Heart right ventricle (tissue), 16 donors: ENCODE data around the gene CDH2. TPM values are rescaled to one million over a fixed set of nuclear protein-coding genes. Genes with fewer than 3 reads are reported as not detected.

Experiments
- ATAC-seq, 8 donors: fragments of 200-7000 bp; cut with Tn5 transposase; one replicate each; pipeline ENCODE4 v1.9.1; 2020; ENCODE audit warnings: mild to moderate bottlenecking in 8 of 8, moderate library complexity in 8 of 8, moderate number of reproducible peaks in 1 of 8
- DNase-seq, 2 donors: peaks; one replicate each; pipeline ENCODE4 v3.0.0-alpha.2; 2020
- H3K27ac ChIP-seq, 10 donors: fragments of 200-600 bp; sonication (generic) in 2 of 10; one replicate each; pipeline versions ENCODE4 v1.5.0 to v1.8.0; 2020 to 2022; ENCODE audit warnings: mild to moderate bottlenecking in 3 of 10
- H3K27me3 ChIP-seq, 7 donors: fragments of 200-600 bp; one replicate each; pipeline ENCODE4 v1.8.0; 2021 to 2022; ENCODE audit warnings: mild to moderate bottlenecking in 2 of 7
- H3K36me3 ChIP-seq, 9 donors: fragments of 200-600 bp; sonication (generic) in 1 of 9; one replicate each; pipeline versions ENCODE4 v1.5.0 to v1.8.0; 2020 to 2022; ENCODE audit warnings: mild to moderate bottlenecking in 2 of 9
- H3K4me1 ChIP-seq, 9 donors: fragments of 200-600 bp; sonication (generic) in 1 of 9; one replicate each; pipeline versions ENCODE4 v1.5.0 to v1.8.0; 2020 to 2022; ENCODE audit warnings: mild to moderate bottlenecking in 4 of 9
- H3K4me3 ChIP-seq, 10 donors: fragments of 200-600 bp; sonication (generic) in 2 of 10; one replicate each; pipeline versions ENCODE4 v1.5.0 to v1.8.0; 2020 to 2022; ENCODE audit warnings: mild to moderate bottlenecking in 7 of 10, moderate library complexity in 2 of 10
- H3K9me3 ChIP-seq, 11 donors: fragments of 200-600 bp in 10 of 11; sonication (generic) in 2 of 11; one replicate each; pipeline versions ENCODE4 v1.5.0 to v1.8.0; 2013 to 2022; ENCODE audit warnings: mild to moderate bottlenecking in 2 of 11, control low read depth in 1 of 11, moderate library complexity in 1 of 11
- CTCF ChIP-seq, 9 donors: fragments of 200-600 bp; sonication (generic) in 2 of 9; IDR thresholded peaks; one replicate each; pipeline versions ENCODE4 v1.5.0 to v1.8.0; 2021 to 2022; ENCODE audit warnings: antibody characterized with exemption in 9 of 9, mild to moderate bottlenecking in 5 of 9, moderate library complexity in 1 of 9
- WGBS, 2 donors: extraction: QIAGEN DNeasy Blood & Tissue Kit; methylation state at CpG; one replicate each; pipeline ENCODE4 v1.1.7; 2013; ENCODE audit warnings: inconsistent platforms in 1 of 2; 5-methylcytosine and 5-hydroxymethylcytosine counted together
- intact Hi-C, 10 donors: fragments of 100-400 bp; cut with DNase I; formaldehyde crosslinking; loops; one replicate each; pipeline versions ENCODE4 v1.11.1 to v1.14.2; 2022
- polyA plus RNA-seq, 2 donors: library from polyadenylated mRNA; stranded (reverse); fragments of 200-250 nt; gene quantifications; one replicate each; pipeline ENCODE4 v1.2.3, GENCODE V29; 2013
- total RNA-seq, 10 donors: library from RNA; stranded (reverse); fragmentation: NEBNext Ultra II Directional in 3 of 10; extraction: Animal tissue kit (Norgen Biotek cat#: 25700) in 3 of 10; gene quantifications; one replicate each; pipeline versions ENCODE4 v1.2.1 to v1.2.4, GENCODE V29; 2021 to 2023
- donor health status: Arrhythmogenic right ventricular cardiomyopathy.
- donor health status: ischemic (EF 13 %, LVEDD 7.1; RV severe dilation, severe dysfunction).
- donor health status: healthy with polysubstance abuse.
- donor health status: DM: no; HTN: yes; CAD: no.
- donor health status: DM: no; HTN: no; CAD: no.
- donor health status: ischemic (EF 25% LVEDD 6.9; RV normal size, moderate dysfunction).
- donor health status: ischemic (EF 25% LVEDD 5.7; RV mildly dilated, moderate dysfunction).
- donor health status: healthy.
- donor health status: DM: yes; HTN: yes; CAD: no.
- donor health status: Ischemic cardiomyopathy.
- donor health status: ischemic (EF 35%, LVEDD 5.7; RV mildly dilated, moderate dysfunction).
- donor health status: nonischemic (EF 11% LVEDD 7.7; RV severe dilation, severe dysfunction).
- donor health status: DM: yes; HTN: yes; CAD: no.
- donor health status: PGD.
- donor health status: ischemic (EF 29% LVEDD 5.4; RV normal size, mild dysfunction).
- donor health status: nonischemic (EF 23%, LVEDD 6.1; RV moderate dilation, normal function).

CDH2 gene
- total and polyA plus RNA-seq, 12 donors: 50.3 to 575 (median 448) TPM

GRCh38 chr18:28091197-28091596 lies 85.7 kb downstream of the CDH2 start:
- no peak for DNase-seq
- no peak for ATAC-seq
- intact Hi-C loops: loop anchor here in 2 of 10 donors (10.0 kb wide), 2 partner anchors 76 to 86 kb away; no protein-coding TSS in a partner anchor
- Histone ChIP-seq H3K9me3 (no peaks in the 10 kb centered on the region), H3K27ac (peak overlapping the region in 1 of 10 donors; percentile 22), H3K27me3 (no peaks in the 10 kb centered on the region), H3K36me3 (no peaks in the 10 kb centered on the region), H3K4me1 (peaks cover 0 to 64% (median 26%) of the 10 kb centered on the region in 9 donors), H3K4me3 (no peak overlapping the region)
- WGBS, 2 donors: 42 to 52% methylated on average over 2 of the region's 2 CpGs
- no peak for TF ChIP-seq CTCF (IDR thresholded peaks at IDR 0.05)

- H3K27ac ChIP-seq: peak overlapping the region in 6 of 10 donors; percentile 5 to 54 (median 41)
- 52 to 57% methylated on average over 3 of the region's 3 CpGs for WGBS, 2 donors
- ATAC-seq (peak in 6 of 8 donors; percentile 24 to 69 (median 52)), DNase-seq (no peak)
- TF ChIP-seq CTCF (IDR thresholded peaks at IDR 0.05): no peak
- intact Hi-C loops: no loop called here
- no peaks in the 10 kb centered on the region for H3K9me3 ChIP-seq
- H3K4me1 ChIP-seq: peaks cover 0 to 76% (median 36%) of the 10 kb centered on the region in 9 donors
- H3K36me3 ChIP-seq: no peaks in the 10 kb centered on the region
- H3K27me3 ChIP-seq: no peaks in the 10 kb centered on the region
- H3K4me3 ChIP-seq: no peak overlapping the region
Measured at GRCh38 chr18:28088477-28088876, 88.5 kb downstream of the CDH2 start.

GRCh38 chr18:28086670-28087552 lies 90.0 kb downstream of the CDH2 start:
- WGBS, 2 donors: 24 to 29% methylated on average over 9 of the region's 9 CpGs
- no peaks in the 10 kb centered on the region for H3K36me3 ChIP-seq
- peaks cover 0 to 79% (median 36%) of the 10 kb centered on the region in 9 donors for H3K4me1 ChIP-seq
- no peak overlapping the region for H3K4me3 ChIP-seq
- peak; percentile 49 to 84 (median 70) for ATAC-seq
- no peaks in the 10 kb centered on the region for H3K27me3 ChIP-seq
- peak; percentile 29 for DNase-seq
- intact Hi-C loops: no loop called here
- no peak for TF ChIP-seq CTCF (IDR thresholded peaks at IDR 0.05)
- H3K27ac ChIP-seq: peak overlapping the region in 8 of 10 donors; percentile 4 to 54 (median 42)
- H3K9me3 ChIP-seq: no peaks in the 10 kb centered on the region

- 80% methylated on average over 2 of the region's 2 CpGs for WGBS, 2 donors
- no peak overlapping the region for H3K27ac ChIP-seq
- ATAC-seq (no peak), DNase-seq (no peak)
- intact Hi-C loops: no loop called here
- H3K36me3 ChIP-seq: no peaks in the 10 kb centered on the region
- H3K9me3 ChIP-seq: no peaks in the 10 kb centered on the region
- no peak for TF ChIP-seq CTCF (IDR thresholded peaks at IDR 0.05)
- peaks cover 0 to 66% (median 22%) of the 10 kb centered on the region in 9 donors for H3K4me1 ChIP-seq
- no peak overlapping the region for H3K4me3 ChIP-seq
- H3K27me3 ChIP-seq: no peaks in the 10 kb centered on the region
Measured at GRCh38 chr18:28081516-28081915, 95.4 kb downstream of the CDH2 start.
